Suprapubic skin (tissue), 4 donors: ENCODE data around the gene OR8B12. TPM values are rescaled to one million over a fixed set of nuclear protein-coding genes. Genes with fewer than 3 reads are reported as not detected.

Experiments used
- DNase-seq, 2 donors: peaks; one replicate each; pipeline ENCODE4 v3.0.0-alpha.2; 2019; ENCODE audit warnings: low spot score in 2 of 2
- H3K27ac ChIP-seq: fragments of 200-600 bp; sonication (generic); one replicate; pipeline ENCODE4 v1.5.1; 2019
- H3K27me3 ChIP-seq: fragments of 200-600 bp; sonication (generic); one replicate; pipeline ENCODE4 v1.5.1; 2019
- H3K36me3 ChIP-seq: fragments of 200-600 bp; sonication (generic); one replicate; pipeline ENCODE4 v1.5.1; 2019
- H3K4me1 ChIP-seq: fragments of 200-600 bp; sonication (generic); one replicate; pipeline ENCODE4 v1.5.1; 2019
- H3K4me3 ChIP-seq: fragments of 200-600 bp; sonication (generic); one replicate; pipeline ENCODE4 v1.5.1; 2019; ENCODE audit warnings: mild to moderate bottlenecking
- H3K9me3 ChIP-seq: fragments of 200-600 bp; sonication (generic); one replicate; pipeline ENCODE4 v1.5.1; 2019
- EP300 ChIP-seq: sonication (generic); formaldehyde crosslinking; IDR thresholded peaks from one replicate; pipeline ENCODE4 v1.6.1; 2017; ENCODE audit warnings: antibody characterized with exemption
- POLR2A ChIP-seq, 2 donors: fragments of 450-650 bp; IDR thresholded peaks; one replicate each; pipeline ENCODE4 v1.6.1; 2017; ENCODE audit warnings: antibody characterized with exemption in 2 of 2, mild to moderate bottlenecking in 2 of 2, moderate library complexity in 2 of 2
- POLR2AphosphoS5 ChIP-seq, 3 donors: sonication (generic); formaldehyde crosslinking; IDR thresholded peaks; one replicate each; pipeline ENCODE4 v1.6.1; 2017; ENCODE audit warnings: antibody characterized with exemption in 3 of 3
- WGBS: methylation state at CpG from one replicate; pipeline ENCODE4 v1.1.5; 2018; 5-methylcytosine and 5-hydroxymethylcytosine counted together
- total RNA-seq, 4 donors: library from RNA; depleted of rRNA; stranded (reverse); fragments of >200 nt; gene quantifications; one replicate each; pipeline ENCODE4 v1.1.0, GENCODE V29; 2016
- TF ChIP-seq, protein P1 (sequence below), 2 donors: fragments of 200-600 bp in 1 of 2; fragments of 450-650 bp in 1 of 2; sonication (generic) in 1 of 2; IDR thresholded peaks; one replicate each; pipeline ENCODE4 v1.5.1; 2016 to 2019; ENCODE audit warnings: antibody characterized with exemption in 2 of 2, mild to moderate bottlenecking in 1 of 2, moderate library complexity in 1 of 2

OR8B12 gene, protein sequence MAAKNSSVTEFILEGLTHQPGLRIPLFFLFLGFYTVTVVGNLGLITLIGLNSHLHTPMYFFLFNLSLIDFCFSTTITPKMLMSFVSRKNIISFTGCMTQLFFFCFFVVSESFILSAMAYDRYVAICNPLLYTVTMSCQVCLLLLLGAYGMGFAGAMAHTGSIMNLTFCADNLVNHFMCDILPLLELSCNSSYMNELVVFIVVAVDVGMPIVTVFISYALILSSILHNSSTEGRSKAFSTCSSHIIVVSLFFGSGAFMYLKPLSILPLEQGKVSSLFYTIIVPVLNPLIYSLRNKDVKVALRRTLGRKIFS
- total RNA-seq, result not detected

GRCh38 chr11:124543554-124543953 is at the start of gene OR8B12:
TSS of gene OR8B12 (minus strand) at chr11:124543654. CDS start at chr11:124543654, 0 bp downstream.
- no peaks in the 10 kb centered on the region for H3K36me3 ChIP-seq
- DNase-seq, result no peak
- H3K27me3 ChIP-seq, result no peaks in the 10 kb centered on the region
- no peak within 1 kb of the TSS for H3K27ac ChIP-seq
- 90% methylated on average over 5 of the region's 5 CpGs for WGBS
- H3K9me3 ChIP-seq, result no peaks in the 10 kb centered on the region
- H3K4me1 ChIP-seq, result no peaks in the 10 kb centered on the region
- TF ChIP-seq POLR2AphosphoS5 (IDR thresholded peaks at IDR 0.05), result no peak
- TF ChIP-seq, protein P1, sequence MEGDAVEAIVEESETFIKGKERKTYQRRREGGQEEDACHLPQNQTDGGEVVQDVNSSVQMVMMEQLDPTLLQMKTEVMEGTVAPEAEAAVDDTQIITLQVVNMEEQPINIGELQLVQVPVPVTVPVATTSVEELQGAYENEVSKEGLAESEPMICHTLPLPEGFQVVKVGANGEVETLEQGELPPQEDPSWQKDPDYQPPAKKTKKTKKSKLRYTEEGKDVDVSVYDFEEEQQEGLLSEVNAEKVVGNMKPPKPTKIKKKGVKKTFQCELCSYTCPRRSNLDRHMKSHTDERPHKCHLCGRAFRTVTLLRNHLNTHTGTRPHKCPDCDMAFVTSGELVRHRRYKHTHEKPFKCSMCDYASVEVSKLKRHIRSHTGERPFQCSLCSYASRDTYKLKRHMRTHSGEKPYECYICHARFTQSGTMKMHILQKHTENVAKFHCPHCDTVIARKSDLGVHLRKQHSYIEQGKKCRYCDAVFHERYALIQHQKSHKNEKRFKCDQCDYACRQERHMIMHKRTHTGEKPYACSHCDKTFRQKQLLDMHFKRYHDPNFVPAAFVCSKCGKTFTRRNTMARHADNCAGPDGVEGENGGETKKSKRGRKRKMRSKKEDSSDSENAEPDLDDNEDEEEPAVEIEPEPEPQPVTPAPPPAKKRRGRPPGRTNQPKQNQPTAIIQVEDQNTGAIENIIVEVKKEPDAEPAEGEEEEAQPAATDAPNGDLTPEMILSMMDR (IDR thresholded peaks at IDR 0.05), result no peak
- H3K4me3 ChIP-seq, result no peak within 1 kb of the TSS

GRCh38 chr11:124592627-124593026 is 49.2 kb upstream of the OR8B12 start:
- H3K9me3 ChIP-seq, result no peaks in the 10 kb centered on the region
- H3K4me1 ChIP-seq, result no peaks in the 10 kb centered on the region
- no peaks in the 10 kb centered on the region for H3K36me3 ChIP-seq
- TF ChIP-seq EP300 (no peak), POLR2A (IDR thresholded peaks at IDR 0.05) (no peak), POLR2AphosphoS5 (IDR thresholded peaks at IDR 0.05) (no peak)
- TF ChIP-seq, protein P1 (IDR thresholded peaks at IDR 0.05), result no peak
- 88% methylated on average over 6 of the region's 6 CpGs for WGBS
- no peak overlapping the region for H3K27ac ChIP-seq
- H3K27me3 ChIP-seq, result peaks cover 17% of the 10 kb centered on the region
- no peak overlapping the region for H3K4me3 ChIP-seq
- DNase-seq, result no peak

DNA sequence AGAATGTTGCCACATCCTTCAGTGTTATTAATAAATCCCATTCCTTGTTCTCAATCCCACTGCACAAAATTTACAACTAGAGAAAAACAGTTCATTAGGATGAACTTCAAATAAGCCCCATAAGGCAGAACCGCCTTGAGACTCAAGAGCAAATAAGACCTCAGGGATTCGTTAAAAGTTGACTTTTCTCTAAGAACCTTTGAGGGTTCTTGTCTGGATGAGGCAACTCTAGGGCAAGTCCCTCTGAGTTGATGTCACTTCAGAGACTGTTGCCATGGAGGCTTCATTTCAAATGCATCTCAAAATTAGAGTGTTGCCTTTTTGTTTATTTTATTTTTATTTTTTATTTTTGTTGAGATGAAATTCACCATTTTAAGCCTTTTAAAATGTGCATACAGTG is 48.0 kb upstream of the OR8B12 start:
- peaks cover 18% of the 10 kb centered on the region for H3K27me3 ChIP-seq
- no peaks in the 10 kb centered on the region for H3K36me3 ChIP-seq
- no peak overlapping the region for H3K4me3 ChIP-seq
- H3K4me1 ChIP-seq, result no peaks in the 10 kb centered on the region
- no peak for DNase-seq
- no peak for TF ChIP-seq POLR2A (IDR thresholded peaks at IDR 0.05)
- no peak for TF ChIP-seq POLR2AphosphoS5 (IDR thresholded peaks at IDR 0.05)
- TF ChIP-seq EP300, result no peak
- TF ChIP-seq, protein P1 (IDR thresholded peaks at IDR 0.05), result no peak
- WGBS, result 79% methylated on average over 2 of the region's 2 CpGs
- no peaks in the 10 kb centered on the region for H3K9me3 ChIP-seq
- no peak overlapping the region for H3K27ac ChIP-seq

- Histone ChIP-seq H3K4me1 (no peaks in the 10 kb centered on the region), H3K4me3 (no peak overlapping the region), H3K27ac (no peak overlapping the region), H3K9me3 (no peaks in the 10 kb centered on the region), H3K36me3 (no peaks in the 10 kb centered on the region), H3K27me3 (peaks cover 10% of the 10 kb centered on the region)
- 45% methylated on average over 3 of the region's 3 CpGs for WGBS
- no peak for DNase-seq
- TF ChIP-seq, protein P1 (IDR thresholded peaks at IDR 0.05), result peak; percentile 24 to 49
- no peak for TF ChIP-seq EP300
Measured at GRCh38 chr11:124586238-124586860, 42.9 kb upstream of the OR8B12 start.

GRCh38 chr11:124584681-124585372 is 41.4 kb upstream of the OR8B12 start:
- DNase-seq, result no peak
- Histone ChIP-seq H3K27me3 (peaks cover 10% of the 10 kb centered on the region), H3K4me1 (no peaks in the 10 kb centered on the region), H3K9me3 (no peaks in the 10 kb centered on the region), H3K36me3 (no peaks in the 10 kb centered on the region), H3K27ac (no peak overlapping the region), H3K4me3 (no peak overlapping the region)
- no peak for TF ChIP-seq EP300
- no peak for TF ChIP-seq POLR2AphosphoS5 (IDR thresholded peaks at IDR 0.05)
- TF ChIP-seq POLR2A (IDR thresholded peaks at IDR 0.05), result no peak
- TF ChIP-seq, protein P1 (IDR thresholded peaks at IDR 0.05), result no peak
- WGBS, result 70% methylated on average over 4 of the region's 4 CpGs
